HL-60/S4 treated with phorbol 12-myristate 13-acetate at 8.2 ng/mL for 4 days and 3 days (cell line): ENCODE results near the gene PGK1.
"Not testable (repeated sequence)": the region's sequence is repeated elsewhere in the genome, so short reads cannot be mapped to it uniquely, and the experiment has no call there.

Source experiments
- in situ Hi-C: fragments of 300-500 bp; cut with MboI; formaldehyde crosslinking; loops from 2 replicates; pipeline ENCODE4 v1.15.0; 2022; ENCODE audit warnings: low sequenced_read_pairs

The PGK1 gene

GRCh38 chrX:78103623-78104446 lies at the start of gene PGK1:
PGK1 (plus strand) TSS chrX:78104248; CDS start chrX:78104341, 93 bp downstream.
- in situ Hi-C loops, result no loop called here

GRCh38 chrX:78063687-78064086 lies 40.4 kb upstream of the PGK1 start:
- in situ Hi-C loops, result no loop called here

- in situ Hi-C loops, result no loop called here
Measured at GRCh38 chrX:78064152-78064551, 39.9 kb upstream of the PGK1 start.

- in situ Hi-C loops, result not testable (repeated sequence)
Measured at GRCh38 chrX:78064698-78065601, 39.1 kb upstream of the PGK1 start.

- in situ Hi-C loops, result no loop called here
Measured at GRCh38 chrX:78066110-78066509, 37.9 kb upstream of the PGK1 start.

GRCh38 chrX:78071331-78071730 lies 32.7 kb upstream of the PGK1 start:
- in situ Hi-C loops, result no loop called here

GRCh38 chrX:78073147-78074077 lies 30.6 kb upstream of the PGK1 start:
- in situ Hi-C loops, result not testable (repeated sequence)

- in situ Hi-C loops, result no loop called here
Measured at GRCh38 chrX:78074088-78074487, 30.0 kb upstream of the PGK1 start.

- in situ Hi-C loops, result no loop called here
Measured at GRCh38 chrX:78075787-78076389, 28.2 kb upstream of the PGK1 start.

- in situ Hi-C loops, result not testable (repeated sequence)
Measured at GRCh38 chrX:78081413-78081812, 22.6 kb upstream of the PGK1 start.

- in situ Hi-C loops, result no loop called here
Measured at GRCh38 chrX:78092296-78092695, 11.8 kb upstream of the PGK1 start.

- in situ Hi-C loops, result no loop called here
Measured at GRCh38 chrX:78098108-78098507, 5.9 kb upstream of the PGK1 start.

- in situ Hi-C loops, result no loop called here
Measured at GRCh38 chrX:78102091-78102490, 2.0 kb upstream of the PGK1 start.

- in situ Hi-C loops, result no loop called here
Measured at GRCh38 chrX:78103001-78103622, 936 bp upstream of the PGK1 start.

- in situ Hi-C loops, result no loop called here
Measured at GRCh38 chrX:78104447-78105176, 564 bp downstream of the PGK1 start.

GRCh38 chrX:78105944-78106650 lies 2.0 kb downstream of the PGK1 start:
- in situ Hi-C loops, result no loop called here

GRCh38 chrX:78106651-78106986 lies 2.6 kb downstream of the PGK1 start:
- in situ Hi-C loops, result no loop called here

GRCh38 chrX:78109458-78109857 lies 5.4 kb downstream of the PGK1 start:
- in situ Hi-C loops, result no loop called here
